B cell (primary cell): ENCODE results near the gene NCAPG. TPM values are rescaled to one million over a fixed set of nuclear protein-coding genes. Genes with fewer than 3 reads are reported as not detected.

ENCODE experiments used
- ATAC-seq: fragments of 200-7000 bp; cut with Tn5 transposase; one replicate; pipeline ENCODE4 v1.10.0; 2021; ENCODE audit warnings: low read depth, mild to moderate bottlenecking, moderate number of reproducible peaks, moderate library complexity
- CTCF ChIA-PET: fragments of 350-600 bp; sonication (Branson Sonifier 250); formaldehyde crosslinking; loops from one replicate; lab custom pipeline; 2021; ENCODE audit warnings: antibody characterized with exemption, inconsistent platforms; lab: Charles Lee
- POLR2A ChIA-PET: fragments of 350-600 bp; sonication (Branson Sonifier 250); formaldehyde crosslinking; loops from one replicate; lab custom pipeline; 2021; ENCODE audit warnings: antibody characterized with exemption; lab: Charles Lee
- DNase-seq: peaks from one replicate; pipeline ENCODE4 v3.0.0; 2013
- H2AFZ ChIP-seq: 2 replicates; pipeline ENCODE4 v1.6.1; 2012; ENCODE audit warnings: mild to moderate bottlenecking, low read depth, low read length; ENCODE audit not compliant: insufficient read depth, poor library complexity, severe bottlenecking
- H3K27ac ChIP-seq, 2 donors: 1 replicate in 1 of 2; 2 replicates in 1 of 2; pipeline ENCODE4 v1.5.1; 2012 to 2013; ENCODE audit warnings: low read length in 2 of 2, mild to moderate bottlenecking in 2 of 2, moderate library complexity in 1 of 2
- H3K27me3 ChIP-seq, 4 experiments: fragments of 200-600 bp in 1 of 4; sonication (generic) in 1 of 4; replicated peaks in 1 of 4; 1 replicate in 2 of 4; 2 replicates in 2 of 4; pipeline versions ENCODE4 v1.6.1 to v1.7.0; 2013 to 2016; ENCODE audit warnings: low read length in 3 of 4, mild to moderate bottlenecking in 2 of 4, mixed read lengths in 1 of 4, moderate library complexity in 1 of 4; ENCODE audit not compliant: insufficient read depth in 4 of 4, control insufficient read depth in 3 of 4; ENCODE audit errors: control extremely low read depth in 1 of 4
- H3K36me3 ChIP-seq, 2 experiments: replicated peaks in 1 of 2; 1 replicate in 1 of 2; 2 replicates in 1 of 2; pipeline versions ENCODE4 v1.6.1 to v1.7.1; 2013; ENCODE audit warnings: low read length in 1 of 2; ENCODE audit not compliant: insufficient read depth in 2 of 2, control insufficient read depth in 1 of 2; ENCODE audit errors: control extremely low read depth in 1 of 2, extremely low read depth in 1 of 2
- H3K4me1 ChIP-seq, 2 donors: fragments of 200-600 bp in 1 of 2; sonication (generic) in 1 of 2; 1 replicate in 1 of 2; 2 replicates in 1 of 2; pipeline versions ENCODE4 v1.5.1 to v1.6.1; 2013 to 2017; ENCODE audit warnings: low read length in 2 of 2; ENCODE audit not compliant: control insufficient read depth in 2 of 2, insufficient read depth in 2 of 2
- H3K4me2 ChIP-seq: replicated peaks from 2 replicates; pipeline ENCODE3; 2012; ENCODE audit warnings: mild to moderate bottlenecking, low read depth, low read length; ENCODE audit not compliant: poor library complexity, severe bottlenecking
- H3K4me3 ChIP-seq, 5 experiments: fragments of 200-600 bp in 1 of 5; sonication (generic) in 1 of 5; 1 replicate in 3 of 5; 2 replicates in 2 of 5; pipeline versions ENCODE4 v1.5.1 to v1.7.0; 2011 to 2016; ENCODE audit warnings: low read length in 4 of 5, mild to moderate bottlenecking in 4 of 5, low read depth in 2 of 5, control low read depth in 1 of 5, moderate library complexity in 1 of 5; ENCODE audit not compliant: insufficient read depth in 1 of 5; ENCODE audit errors: control extremely low read depth in 1 of 5, extremely low read depth in 1 of 5
- H3K79me2 ChIP-seq: fragments of 200-600 bp; sonication (generic); one replicate; pipeline ENCODE4 v1.6.0; 2016; ENCODE audit warnings: low read length; ENCODE audit not compliant: control insufficient read depth, insufficient read depth
- H3K9ac ChIP-seq: fragments of 200-600 bp; sonication (generic); 2 replicates; pipeline ENCODE4 v1.6.1; 2017; ENCODE audit warnings: mild to moderate bottlenecking, low read length, moderate library complexity
- H3K9me3 ChIP-seq, 3 donors: one replicate each; pipeline versions ENCODE4 v1.6.1 to v1.7.1; 2013; ENCODE audit warnings: low read length in 2 of 3; ENCODE audit not compliant: control insufficient read depth in 2 of 3, insufficient read depth in 1 of 3; ENCODE audit errors: control extremely low read depth in 1 of 3
- H4K20me1 ChIP-seq: 2 replicates; pipeline ENCODE4 v1.6.0; 2012; ENCODE audit warnings: mild to moderate bottlenecking, low read length; ENCODE audit not compliant: insufficient read depth, control insufficient read depth, poor library complexity, severe bottlenecking
- H3K27ac Mint-ChIP-seq: one replicate; pipeline ENCODE4 v1.8.0; 2021; ENCODE audit warnings: mixed read lengths
- H3K27me3 Mint-ChIP-seq: one replicate; pipeline ENCODE4 v1.8.0; 2021; ENCODE audit warnings: mixed read lengths
- H3K4me1 Mint-ChIP-seq: one replicate; pipeline ENCODE4 v1.8.0; 2021; ENCODE audit warnings: mixed read lengths
- H3K4me3 Mint-ChIP-seq: one replicate; pipeline ENCODE4 v1.8.0; 2021; ENCODE audit warnings: mixed read lengths
- H3K9me3 Mint-ChIP-seq: one replicate; pipeline ENCODE4 v1.8.0; 2022; ENCODE audit warnings: mixed read lengths; ENCODE audit not compliant: insufficient read depth
- EZH2 ChIP-seq: IDR thresholded peaks from 2 replicates; pipeline ENCODE4 v1.6.1; 2012; ENCODE audit warnings: borderline replicate concordance, low read depth, mild to moderate bottlenecking, moderate library complexity, low read length; ENCODE audit not compliant: insufficient read depth, poor library complexity, severe bottlenecking
- WGBS: methylation state at CpG from one replicate; pipeline ENCODE4 v1.1.5; 2013; ENCODE audit warnings: missing lambda C conversion rate; ENCODE audit not compliant: insufficient coverage; 5-methylcytosine and 5-hydroxymethylcytosine counted together
- intact Hi-C: fragments of 100-400 bp; cut with micrococcal nuclease; formaldehyde crosslinking; loops from one replicate; pipeline ENCODE4 v1.10.0; 2022
- polyA plus RNA-seq: library from polyadenylated mRNA; depleted of rRNA; stranded (reverse); fragments of >200 nt; gene quantifications from 2 replicates; pipeline ENCODE4 v1.2.3, GENCODE V29; 2012
- total RNA-seq, 2 donors: library from RNA; stranded (reverse); fragments of 120-200 nt in 1 of 2; gene quantifications; 1 replicate in 1 of 2; 2 replicates in 1 of 2; pipeline versions ENCODE4 v1.2.3 to v1.2.4, GENCODE V29; 2013 to 2022
- TF ChIP-seq, protein P1 (sequence below): fragments of 200-600 bp; IDR thresholded peaks from one replicate; pipeline ENCODE4 v1.8.0; 2022; ENCODE audit warnings: antibody characterized with exemption, mild to moderate bottlenecking

Gene NCAPG
- total and polyA plus RNA-seq, 2 donors (not counting 1 experiment from before 2014, with no cell fraction given): 0.13 to 0.84 TPM

DNA sequence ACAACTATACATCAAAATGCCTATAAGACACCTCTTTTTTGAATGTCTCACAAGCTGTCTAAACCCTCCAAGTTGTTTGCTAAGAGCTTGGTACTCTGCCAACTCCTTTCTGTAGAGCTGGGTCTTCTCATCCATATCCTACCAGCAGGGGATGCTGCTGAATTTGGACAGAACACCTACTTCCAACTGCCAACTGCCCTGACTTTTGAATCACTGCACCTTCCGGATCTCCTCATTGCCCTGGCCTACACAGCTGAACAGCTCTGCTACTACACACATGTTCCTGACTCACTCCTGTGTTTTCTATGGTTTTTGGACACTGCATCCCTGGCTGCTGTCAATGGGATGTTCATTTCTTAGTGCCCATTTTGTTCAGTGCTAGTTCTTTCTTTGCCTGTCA lies 48.1 kb upstream of the NCAPG start:
- no peak for TF ChIP-seq EZH2
- TF ChIP-seq, protein P1, sequence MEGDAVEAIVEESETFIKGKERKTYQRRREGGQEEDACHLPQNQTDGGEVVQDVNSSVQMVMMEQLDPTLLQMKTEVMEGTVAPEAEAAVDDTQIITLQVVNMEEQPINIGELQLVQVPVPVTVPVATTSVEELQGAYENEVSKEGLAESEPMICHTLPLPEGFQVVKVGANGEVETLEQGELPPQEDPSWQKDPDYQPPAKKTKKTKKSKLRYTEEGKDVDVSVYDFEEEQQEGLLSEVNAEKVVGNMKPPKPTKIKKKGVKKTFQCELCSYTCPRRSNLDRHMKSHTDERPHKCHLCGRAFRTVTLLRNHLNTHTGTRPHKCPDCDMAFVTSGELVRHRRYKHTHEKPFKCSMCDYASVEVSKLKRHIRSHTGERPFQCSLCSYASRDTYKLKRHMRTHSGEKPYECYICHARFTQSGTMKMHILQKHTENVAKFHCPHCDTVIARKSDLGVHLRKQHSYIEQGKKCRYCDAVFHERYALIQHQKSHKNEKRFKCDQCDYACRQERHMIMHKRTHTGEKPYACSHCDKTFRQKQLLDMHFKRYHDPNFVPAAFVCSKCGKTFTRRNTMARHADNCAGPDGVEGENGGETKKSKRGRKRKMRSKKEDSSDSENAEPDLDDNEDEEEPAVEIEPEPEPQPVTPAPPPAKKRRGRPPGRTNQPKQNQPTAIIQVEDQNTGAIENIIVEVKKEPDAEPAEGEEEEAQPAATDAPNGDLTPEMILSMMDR: no peak
- no peak overlapping the region for H3K9ac ChIP-seq
- no peak overlapping the region for H3K4me2 ChIP-seq
- no peak for ATAC-seq
- WGBS: 94% methylated on average over 1 of the region's 1 CpG
- Mint-ChIP-seq H3K4me3 (no peak overlapping the region), H3K27me3 (peaks cover 11% of the 10 kb centered on the region), H3K9me3 (no peaks in the 10 kb centered on the region), H3K4me1 (no peaks in the 10 kb centered on the region), H3K27ac (no peak overlapping the region)
- H4K20me1 ChIP-seq: no peaks in the 10 kb centered on the region
- ChIA-PET CTCF (interaction anchor here (1.0 kb wide), 1 partner anchor 47 kb away, joined by 3 read pairs; the partner anchor contains the start of gene DCAF16), POLR2A (no interaction called here)
- H3K4me3 ChIP-seq: no peak overlapping the region
- H3K27ac ChIP-seq: no peak overlapping the region
- H3K27me3 ChIP-seq: no peaks in the 10 kb centered on the region
- no peak for DNase-seq
- H3K9me3 ChIP-seq: peaks cover 0 to 8% (median 0%) of the 10 kb centered on the region in 3 donors
- no peaks in the 10 kb centered on the region for H3K4me1 ChIP-seq
- intact Hi-C loops: no loop called here
- H3K36me3 ChIP-seq: no peaks in the 10 kb centered on the region
- no peak overlapping the region for H2AFZ ChIP-seq
- no peaks in the 10 kb centered on the region for H3K79me2 ChIP-seq

DNA sequence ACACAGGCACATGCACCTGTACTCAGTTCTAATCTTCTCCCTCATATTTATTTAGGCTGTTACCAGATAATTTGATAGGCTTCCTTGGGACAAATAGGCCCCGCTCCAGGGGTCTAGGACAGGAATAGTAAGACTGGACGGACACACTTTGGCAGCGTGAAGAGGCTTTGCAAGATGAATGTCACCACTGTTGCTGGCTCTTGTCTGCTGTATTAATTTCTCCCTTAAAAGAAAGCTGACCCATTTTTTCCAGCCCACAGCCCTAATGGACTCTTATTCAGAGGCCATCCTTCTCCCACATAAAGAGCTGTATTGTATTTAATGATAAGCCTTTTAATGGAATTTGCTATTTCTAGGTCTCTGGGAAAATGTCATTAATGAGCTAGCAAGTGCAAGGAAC lies 47.4 kb upstream of the NCAPG start:
- H3K4me3 ChIP-seq: no peak overlapping the region
- no peak overlapping the region for H3K4me2 ChIP-seq
- H3K27me3 Mint-ChIP-seq: peaks cover 11% of the 10 kb centered on the region
- H3K27ac ChIP-seq: no peak overlapping the region
- H3K27me3 ChIP-seq: no peaks in the 10 kb centered on the region
- H3K36me3 ChIP-seq: no peaks in the 10 kb centered on the region
- no peak overlapping the region for H2AFZ ChIP-seq
- H4K20me1 ChIP-seq: no peaks in the 10 kb centered on the region
- ChIA-PET POLR2A (no interaction called here), CTCF (interaction anchor here (1.0 kb wide), 1 partner anchor 47 kb away, joined by 3 read pairs; the partner anchor contains the start of gene DCAF16)
- no peaks in the 10 kb centered on the region for H3K4me1 Mint-ChIP-seq
- H3K9ac ChIP-seq: no peak overlapping the region
- no peaks in the 10 kb centered on the region for H3K79me2 ChIP-seq
- DNase-seq: no peak
- H3K9me3 Mint-ChIP-seq: no peaks in the 10 kb centered on the region
- intact Hi-C loops: no loop called here
- no peak for ATAC-seq
- TF ChIP-seq EZH2: no peak
- TF ChIP-seq, protein P1: no peak
- no peak overlapping the region for H3K27ac Mint-ChIP-seq
- peaks cover 0 to 8% (median 0%) of the 10 kb centered on the region in 3 donors for H3K9me3 ChIP-seq
- 95% methylated on average over 3 of the region's 3 CpGs for WGBS
- H3K4me1 ChIP-seq: no peaks in the 10 kb centered on the region
- no peak overlapping the region for H3K4me3 Mint-ChIP-seq
